Activated T-helper 17 cell treated with anti-CD3 and anti-CD28 coated beads, Interleukin-2, amount 50 U/mL, for 72 hours (primary cell): ENCODE data around the gene LAP3. TPM values are rescaled to one million over a fixed set of nuclear protein-coding genes. Genes with fewer than 3 reads are reported as not detected.
A peak's percentile ranks its signal among the peaks of the same experiment; 100 is the strongest.
"Not testable (repeated sequence)": the region's sequence is repeated elsewhere in the genome, so short reads cannot be mapped to it uniquely, and the experiment has no call there.

Experiments used
- ATAC-seq: fragments of 150-1000 bp; cut with Tn5 transposase; replicated peaks from 2 replicates; pipeline ENCODE4 v1.10.0; 2021; ENCODE audit warnings: mild to moderate bottlenecking, moderate library complexity
- H3K27ac Mint-ChIP-seq: one replicate; pipeline ENCODE4 v1.8.0; 2022; ENCODE audit warnings: mixed read lengths
- H3K27me3 Mint-ChIP-seq: one replicate; pipeline ENCODE4 v1.8.0; 2022; ENCODE audit warnings: mixed read lengths
- H3K36me3 Mint-ChIP-seq: one replicate; pipeline ENCODE4 v1.8.0; 2022; ENCODE audit warnings: low read depth, mild to moderate bottlenecking, mixed read lengths
- H3K4me1 Mint-ChIP-seq: one replicate; pipeline ENCODE4 v1.8.0; 2022; ENCODE audit warnings: mixed read lengths
- H3K4me3 Mint-ChIP-seq: one replicate; pipeline ENCODE4 v1.8.0; 2022; ENCODE audit warnings: mild to moderate bottlenecking, mixed read lengths
- H3K9me3 Mint-ChIP-seq: one replicate; pipeline ENCODE4 v1.8.0; 2022; ENCODE audit warnings: mixed read lengths
- total RNA-seq, 2 donors: library from RNA; stranded (reverse); gene quantifications; one replicate each; pipeline ENCODE4 v1.2.3, GENCODE V29; 2022

LAP3 gene
- total RNA-seq, 2 donors from 2014 or later = 58.8 to 109 TPM

GRCh38 chr4:17554568-17554967, 22.4 kb upstream of the LAP3 start:
- Mint-ChIP-seq H3K27ac (no peak overlapping the region), H3K9me3 (no peaks in the 10 kb centered on the region), H3K27me3 (peaks cover 3% of the 10 kb centered on the region), H3K4me3 (no peak overlapping the region), H3K36me3 (no peaks in the 10 kb centered on the region), H3K4me1 (no peaks in the 10 kb centered on the region)
- no peak for ATAC-seq

- no peak for ATAC-seq
- H3K4me3 Mint-ChIP-seq = no peak overlapping the region
- H3K36me3 Mint-ChIP-seq = no peaks in the 10 kb centered on the region
- peaks cover 3% of the 10 kb centered on the region for H3K27me3 Mint-ChIP-seq
- no peaks in the 10 kb centered on the region for H3K9me3 Mint-ChIP-seq
- H3K4me1 Mint-ChIP-seq = no peaks in the 10 kb centered on the region
- no peak overlapping the region for H3K27ac Mint-ChIP-seq
Measured at GRCh38 chr4:17556498-17556897, 20.5 kb upstream of the LAP3 start.

GRCh38 chr4:17557880-17558279, 19.1 kb upstream of the LAP3 start:
- Mint-ChIP-seq H3K4me3 (no peak overlapping the region), H3K27ac (no peak overlapping the region), H3K27me3 (peaks cover 3% of the 10 kb centered on the region), H3K36me3 (no peaks in the 10 kb centered on the region), H3K4me1 (no peaks in the 10 kb centered on the region), H3K9me3 (no peaks in the 10 kb centered on the region)
- ATAC-seq = no peak

- Mint-ChIP-seq H3K27ac (no peak overlapping the region), H3K4me1 (no peaks in the 10 kb centered on the region), H3K27me3 (peaks cover 3% of the 10 kb centered on the region), H3K36me3 (no peaks in the 10 kb centered on the region), H3K9me3 (no peaks in the 10 kb centered on the region), H3K4me3 (no peak overlapping the region)
- no peak for ATAC-seq
Measured at GRCh38 chr4:17558941-17559708, 17.9 kb upstream of the LAP3 start.

DNA sequence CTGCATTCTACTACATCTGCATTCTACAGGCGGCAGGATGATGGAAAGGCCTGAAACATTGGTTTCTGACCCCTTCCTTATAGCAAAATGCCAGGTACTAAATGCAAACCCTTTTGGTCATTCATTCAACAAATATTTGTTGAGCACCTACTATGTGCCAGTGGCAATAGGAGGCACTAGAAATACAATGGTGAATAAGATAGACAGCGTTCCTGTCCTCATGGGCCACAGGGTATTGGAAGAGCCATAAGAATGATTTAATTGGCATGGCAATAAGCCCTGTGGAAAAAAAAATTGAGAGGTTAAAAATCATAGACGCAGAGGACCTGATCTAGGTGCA, 17.3 kb upstream of the LAP3 start:
- H3K9me3 Mint-ChIP-seq = no peaks in the 10 kb centered on the region
- no peaks in the 10 kb centered on the region for H3K4me1 Mint-ChIP-seq
- peaks cover 3% of the 10 kb centered on the region for H3K27me3 Mint-ChIP-seq
- H3K36me3 Mint-ChIP-seq = no peaks in the 10 kb centered on the region
- H3K4me3 Mint-ChIP-seq = no peak overlapping the region
- no peak overlapping the region for H3K27ac Mint-ChIP-seq
- ATAC-seq = no peak

DNA sequence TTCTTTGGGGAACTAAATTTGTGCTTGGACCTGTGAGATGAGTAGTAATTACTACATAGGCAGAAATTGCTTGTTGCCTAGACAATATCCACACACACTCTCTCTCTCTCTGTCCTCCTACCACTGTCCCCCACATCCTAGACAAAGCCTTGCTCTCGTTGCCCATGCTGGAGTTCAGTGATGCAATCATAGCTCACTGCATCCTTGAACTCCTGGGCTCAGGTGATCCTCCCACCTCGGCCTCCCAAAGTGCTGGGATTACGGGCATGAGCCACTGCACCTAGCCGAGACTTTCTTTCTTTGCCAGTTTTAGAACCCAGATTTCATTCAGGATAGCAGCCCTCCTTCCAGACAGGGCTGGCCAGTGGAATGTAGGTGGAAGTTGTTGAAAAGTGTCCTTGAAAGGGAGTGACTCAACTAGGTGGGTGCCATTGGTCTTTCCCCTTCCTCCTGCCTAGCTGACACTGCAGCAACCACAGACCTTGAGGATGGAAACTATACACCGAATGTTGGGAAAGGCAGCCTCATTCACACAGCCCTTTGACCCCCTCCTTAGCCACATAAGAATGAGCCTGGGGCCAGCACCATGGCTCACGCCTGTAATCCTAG, 16.8 kb upstream of the LAP3 start:
- no peaks in the 10 kb centered on the region for H3K36me3 Mint-ChIP-seq
- H3K4me3 Mint-ChIP-seq = no peak overlapping the region
- H3K9me3 Mint-ChIP-seq = no peaks in the 10 kb centered on the region
- ATAC-seq = no peak
- peaks cover 2% of the 10 kb centered on the region for H3K27me3 Mint-ChIP-seq
- no peaks in the 10 kb centered on the region for H3K4me1 Mint-ChIP-seq
- H3K27ac Mint-ChIP-seq = no peak overlapping the region

DNA sequence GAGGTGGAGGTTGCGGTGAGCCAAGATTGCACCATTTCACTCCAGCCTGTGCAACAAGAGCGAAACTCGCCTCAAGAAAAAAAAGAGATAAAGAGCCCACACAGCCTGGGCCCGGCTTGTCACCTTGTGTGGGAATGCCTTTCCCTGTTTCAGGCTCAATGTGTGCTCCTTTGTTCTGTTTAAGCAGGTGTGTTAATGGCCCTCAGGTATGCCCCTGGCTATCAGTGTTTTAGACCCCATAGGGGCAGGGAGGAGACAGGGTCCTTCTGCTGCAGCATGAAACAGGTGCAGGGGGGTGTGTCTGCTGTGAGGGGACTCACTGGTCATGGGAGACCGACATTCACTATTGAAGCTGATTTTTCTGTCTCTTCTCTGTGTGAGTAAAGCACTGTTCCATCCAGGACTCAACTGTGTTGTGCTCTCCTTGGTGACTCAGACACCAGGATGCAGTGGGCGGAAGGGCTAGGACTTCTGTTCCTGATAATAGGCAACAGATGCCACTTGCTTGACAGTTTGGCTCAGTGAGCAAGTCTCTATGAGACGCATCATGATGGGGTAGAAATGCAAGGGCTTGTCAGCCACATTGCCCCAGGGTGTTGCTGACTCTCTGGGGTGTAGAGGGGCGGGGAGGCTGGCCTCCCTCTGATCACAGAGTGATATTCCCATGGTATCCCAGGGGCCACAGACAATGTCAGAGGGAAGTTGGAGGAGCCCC, 15.6 kb upstream of the LAP3 start:
- H3K4me3 Mint-ChIP-seq = no peak overlapping the region
- no peaks in the 10 kb centered on the region for H3K36me3 Mint-ChIP-seq
- H3K4me1 Mint-ChIP-seq = no peaks in the 10 kb centered on the region
- no peaks in the 10 kb centered on the region for H3K9me3 Mint-ChIP-seq
- H3K27ac Mint-ChIP-seq = no peak overlapping the region
- ATAC-seq = no peak
- H3K27me3 Mint-ChIP-seq = peaks cover 4% of the 10 kb centered on the region

DNA sequence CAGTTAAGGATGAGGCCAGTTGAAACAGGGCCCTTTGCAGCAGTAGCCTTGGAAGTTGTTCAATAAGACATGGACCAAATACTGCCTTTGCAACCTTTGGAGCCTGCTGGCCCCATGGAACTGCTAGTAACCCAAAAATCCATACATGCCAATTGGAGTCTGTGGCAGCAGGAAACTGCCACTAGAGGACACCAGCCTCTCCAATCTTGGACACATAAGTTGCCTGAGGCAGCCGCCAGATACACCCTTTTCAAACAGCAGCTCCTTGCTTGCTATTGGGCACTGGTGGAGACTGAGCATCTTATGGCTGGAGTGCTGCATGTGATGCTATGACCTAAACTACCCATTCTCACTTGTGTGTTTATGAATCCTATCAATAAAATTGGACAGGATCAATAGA, 14.8 kb upstream of the LAP3 start:
- peak; percentile 21 for ATAC-seq
- Mint-ChIP-seq H3K36me3 (no peaks in the 10 kb centered on the region), H3K4me1 (no peaks in the 10 kb centered on the region), H3K27ac (no peak overlapping the region), H3K9me3 (no peaks in the 10 kb centered on the region), H3K4me3 (no peak overlapping the region), H3K27me3 (peaks cover 8% of the 10 kb centered on the region)

DNA sequence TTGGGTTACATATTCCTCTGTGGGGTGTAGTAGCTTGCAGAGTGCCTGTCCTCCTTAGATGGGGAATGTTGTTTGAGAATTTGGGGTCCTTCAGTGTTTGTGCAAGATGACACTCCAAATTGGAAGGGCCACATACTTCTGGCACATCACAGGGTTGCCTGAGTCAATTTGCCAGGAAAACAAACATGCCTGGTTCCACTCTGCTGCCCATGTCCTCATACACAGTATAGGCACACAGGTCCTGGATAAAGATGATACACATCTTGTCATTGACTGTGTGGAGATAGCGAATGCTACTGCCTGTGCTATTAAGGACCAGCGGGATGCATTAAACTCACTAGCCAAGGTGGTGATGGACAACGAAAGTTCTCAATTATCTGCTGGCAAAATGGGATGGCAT, 11.2 kb upstream of the LAP3 start:
- H3K4me3 Mint-ChIP-seq = no peak overlapping the region
- H3K27me3 Mint-ChIP-seq = peaks cover 8% of the 10 kb centered on the region
- no peak for ATAC-seq
- no peak overlapping the region for H3K27ac Mint-ChIP-seq
- H3K9me3 Mint-ChIP-seq = no peaks in the 10 kb centered on the region
- no peaks in the 10 kb centered on the region for H3K36me3 Mint-ChIP-seq
- no peaks in the 10 kb centered on the region for H3K4me1 Mint-ChIP-seq

- peaks cover 8% of the 10 kb centered on the region for H3K27me3 Mint-ChIP-seq
- no peak overlapping the region for H3K4me3 Mint-ChIP-seq
- no peak for ATAC-seq
- H3K36me3 Mint-ChIP-seq = no peaks in the 10 kb centered on the region
- no peaks in the 10 kb centered on the region for H3K4me1 Mint-ChIP-seq
- H3K27ac Mint-ChIP-seq = no peak overlapping the region
- H3K9me3 Mint-ChIP-seq = no peaks in the 10 kb centered on the region
Measured at GRCh38 chr4:17567271-17567670, 9.7 kb upstream of the LAP3 start.

GRCh38 chr4:17574206-17574605, 2.8 kb upstream of the LAP3 start:
- H3K9me3 Mint-ChIP-seq = no peaks in the 10 kb centered on the region
- no peak for ATAC-seq
- H3K4me3 Mint-ChIP-seq = no peak overlapping the region
- H3K27me3 Mint-ChIP-seq = no peaks in the 10 kb centered on the region
- peaks cover 10% of the 10 kb centered on the region for H3K4me1 Mint-ChIP-seq
- no peak overlapping the region for H3K27ac Mint-ChIP-seq
- H3K36me3 Mint-ChIP-seq = peaks cover 22% of the 10 kb centered on the region

DNA sequence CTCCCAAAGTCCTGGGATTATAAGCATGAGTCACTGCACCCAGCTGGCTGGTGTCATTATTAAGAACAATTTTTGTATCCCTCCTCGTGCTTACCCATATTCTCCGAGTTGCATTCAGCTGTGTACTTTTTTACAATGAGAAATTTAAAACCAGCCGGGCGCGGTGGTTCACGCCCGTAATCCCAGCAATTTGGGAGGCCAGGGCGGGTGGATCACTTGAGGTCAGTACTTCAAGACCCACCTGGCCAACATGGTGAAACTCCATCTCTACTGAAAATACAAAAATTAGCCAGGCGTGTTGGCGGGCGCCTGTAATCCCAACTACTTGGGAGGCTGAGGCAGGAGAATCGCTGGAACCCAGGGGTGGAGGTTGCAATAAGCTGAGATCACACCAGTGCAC, 1.8 kb upstream of the LAP3 start:
- not testable (repeated sequence) for H3K27ac Mint-ChIP-seq, H3K9me3 Mint-ChIP-seq, H3K27me3 Mint-ChIP-seq, H3K4me1 Mint-ChIP-seq, H3K4me3 Mint-ChIP-seq, ATAC-seq
- peaks cover 31% of the 10 kb centered on the region for H3K36me3 Mint-ChIP-seq

DNA sequence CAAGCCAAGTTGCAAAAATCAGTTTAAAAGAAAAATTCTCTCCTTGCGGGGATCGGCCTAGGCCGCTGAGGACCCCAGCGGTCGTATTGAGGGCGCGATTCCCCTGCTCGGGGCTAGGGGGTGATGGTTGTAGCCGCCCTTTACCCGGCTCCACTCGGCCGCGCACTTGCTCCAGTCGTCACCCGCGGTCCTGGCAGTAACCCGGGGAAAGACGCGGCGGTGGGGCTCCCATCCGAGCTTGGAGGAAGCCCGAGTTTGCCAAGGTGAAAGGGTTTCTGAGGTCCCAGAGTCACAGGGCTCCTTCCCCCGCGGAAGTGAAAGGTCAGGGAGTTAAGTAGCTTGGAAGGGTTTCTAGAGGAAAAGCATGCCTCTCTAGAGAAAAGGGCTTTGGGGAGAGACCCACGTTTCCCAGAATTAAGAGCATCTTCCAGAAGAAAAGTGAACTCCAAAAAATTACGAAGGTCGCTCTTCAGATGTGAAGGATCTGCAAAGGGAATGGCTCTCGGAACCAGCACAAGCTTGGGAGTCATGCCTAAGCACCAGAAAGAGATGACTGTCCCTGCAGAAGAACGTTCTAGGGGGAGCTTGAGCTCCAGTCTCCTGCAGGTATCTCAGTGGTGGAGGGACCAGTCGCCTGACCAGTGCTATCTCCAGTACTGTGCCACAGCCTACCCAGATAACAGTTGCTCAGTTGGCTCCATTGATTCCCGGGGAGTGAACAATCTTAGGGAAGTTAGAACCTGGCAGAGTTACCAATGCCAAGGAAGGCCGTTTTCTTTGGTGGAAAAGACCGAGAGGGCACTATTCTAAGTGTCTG, 875 bp downstream of the LAP3 start:
- Mint-ChIP-seq H3K4me1 (peaks cover 10% of the 10 kb centered on the region), H3K27me3 (no peaks in the 10 kb centered on the region), H3K36me3 (peaks cover 58% of the 10 kb centered on the region), H3K27ac (peak overlapping the region; percentile 93), H3K9me3 (no peaks in the 10 kb centered on the region), H3K4me3 (peak overlapping the region; percentile 94)
- peak; percentile 11 for ATAC-seq

- Mint-ChIP-seq H3K4me3 (peak overlapping the region; percentile 94), H3K9me3 (no peaks in the 10 kb centered on the region), H3K27me3 (no peaks in the 10 kb centered on the region), H3K36me3 (peaks cover 64% of the 10 kb centered on the region), H3K27ac (peak overlapping the region; percentile 93), H3K4me1 (peaks cover 10% of the 10 kb centered on the region)
- peak; percentile 20 for ATAC-seq
Measured at GRCh38 chr4:17578482-17578891, 1.5 kb downstream of the LAP3 start.
